ENCODE measurements around the gene TSHZ2. TPM values are rescaled to one million over a fixed set of nuclear protein-coding genes. Genes with fewer than 3 reads are reported as not detected.

Gene TSHZ2
- total and polyA plus RNA-seq, 9 of the 15 experiments (the other 6 are each of a cell fraction or from before 2014, with no cell fraction given): 0.03 to 0.20 (median 0.05) TPM; not detected in 4

DNA sequence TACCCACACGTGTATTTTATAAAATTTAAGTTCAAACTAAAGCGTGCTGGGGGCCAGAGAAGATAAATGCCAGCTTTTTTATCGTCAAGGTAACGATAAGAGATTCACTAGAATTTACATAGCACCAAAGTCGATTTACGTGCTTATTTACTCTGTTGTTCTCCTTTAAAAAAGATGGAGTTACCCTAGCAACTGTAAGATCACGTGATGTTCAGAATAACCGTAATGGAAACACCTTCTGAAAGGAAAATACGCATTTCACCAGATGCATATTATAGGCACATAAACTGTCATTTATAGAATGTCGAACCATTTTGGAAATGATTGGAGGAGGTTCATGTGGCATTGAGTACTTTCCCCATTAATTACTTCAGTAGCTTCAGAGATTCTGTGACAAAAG lies 207.6 kb downstream of the TSHZ2 start:
- Histone ChIP-seq H3K9me3 (replicated peaks; ENCODE audit: control insufficient read depth, insufficient read depth, low read depth, low read length) (no peaks in the 10 kb centered on the region), H3K9ac (ENCODE audit: insufficient read depth in 1 of 2, low read depth in 2 of 2, low read length in 2 of 2) (peak overlapping the region in 1 of 2 experiments; percentile 8; a peak in 1 of 4 replicates), H4K20me1 (replicated peaks; ENCODE audit: control insufficient read depth, insufficient read depth, low read length) (no peaks in the 10 kb centered on the region), H3K27me3 (ENCODE audit: control insufficient read depth in 2 of 2, insufficient read depth in 2 of 2, low read length in 2 of 2) (no peaks in the 10 kb centered on the region), H2AFZ (ENCODE audit: low read depth, low read length) (peak overlapping the region; percentile 65; the same call in 1 of the 2 replicates), H3K4me2 (ENCODE audit: insufficient read depth, low read length) (peak overlapping the region; percentile 65), H3K36me3 (ENCODE audit: control insufficient read depth, insufficient read depth, low read length) (no peaks in the 10 kb centered on the region), H3K9me1 (ENCODE audit: control insufficient read depth, insufficient read depth, low read length) (no peaks in the 10 kb centered on the region), H3K79me2 (ENCODE audit: control insufficient read depth, insufficient read depth, low read length) (no peaks in the 10 kb centered on the region), H3K27ac (ENCODE audit: extremely low read depth, low read depth, low read length) (peak overlapping the region; percentile 72; the same call in 2 of the 3 replicates), H3K4me3 (no peak overlapping the region), H3K4me1 (replicated peaks in 1 of 2; ENCODE audit: control insufficient read depth in 2 of 2, insufficient read depth in 2 of 2, low read length in 2 of 2) (peaks cover 12 to 34% of the 10 kb centered on the region in 2 experiments; a peak in 4 of 5 replicates)
- intact Hi-C loops (cut with micrococcal nuclease): no loop called here
- FAIRE-seq: no peak
- ChIA-PET CTCF (ENCODE audit: low intra/inter-chr PET ratio) (no interaction called here), POLR2A (interaction anchor here (1.1 kb wide), 1 partner anchor 16 kb away, joined by 3 read pairs; no protein-coding TSS in a partner anchor)
- no peak for ATAC-seq
- DNase-seq (ENCODE audit: extremely low read depth in 1 of 4, low spot score in 3 of 4): no peak
- BruUV-seq (replicated peaks): no TSS peak
- in situ Hi-C loops (cut with MboI): no loop called here
- WGBS (ENCODE audit: insufficient coverage, low coverage, missing lambda C conversion rate): 80% methylated on average over 10 of the region's 10 CpGs
- TF ChIP-seq WHSC1 (IDR thresholded peaks at IDR 0.05; ENCODE audit: low read length): no peak
- TF ChIP-seq FOS (IDR thresholded peaks at IDR 0.05; ENCODE audit: extremely low read depth, insufficient read length): no peak
- TF ChIP-seq, protein P1, sequence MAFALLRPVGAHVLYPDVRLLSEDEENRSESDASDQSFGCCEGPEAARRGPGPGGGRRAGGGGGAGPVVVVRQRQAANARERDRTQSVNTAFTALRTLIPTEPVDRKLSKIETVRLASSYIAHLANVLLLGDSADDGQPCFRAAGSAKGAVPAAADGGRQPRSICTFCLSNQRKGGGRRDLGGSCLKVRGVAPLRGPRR (CRISPR knock-in tag; IDR thresholded peaks at IDR 0.05): 0 out of 2 replicates have a peak, but pooled peaks have one; percentile 12
- TF ChIP-seq, protein P2, sequence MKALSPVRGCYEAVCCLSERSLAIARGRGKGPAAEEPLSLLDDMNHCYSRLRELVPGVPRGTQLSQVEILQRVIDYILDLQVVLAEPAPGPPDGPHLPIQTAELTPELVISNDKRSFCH (CRISPR knock-in tag; IDR thresholded peaks at IDR 0.05): 0 out of 2 replicates have a peak, but pooled peaks have one; percentile 18
- TF ChIP-seq, protein P2 (tag; IDR thresholded peaks at IDR 0.05): no peak
- TF ChIP-seq, protein P3, sequence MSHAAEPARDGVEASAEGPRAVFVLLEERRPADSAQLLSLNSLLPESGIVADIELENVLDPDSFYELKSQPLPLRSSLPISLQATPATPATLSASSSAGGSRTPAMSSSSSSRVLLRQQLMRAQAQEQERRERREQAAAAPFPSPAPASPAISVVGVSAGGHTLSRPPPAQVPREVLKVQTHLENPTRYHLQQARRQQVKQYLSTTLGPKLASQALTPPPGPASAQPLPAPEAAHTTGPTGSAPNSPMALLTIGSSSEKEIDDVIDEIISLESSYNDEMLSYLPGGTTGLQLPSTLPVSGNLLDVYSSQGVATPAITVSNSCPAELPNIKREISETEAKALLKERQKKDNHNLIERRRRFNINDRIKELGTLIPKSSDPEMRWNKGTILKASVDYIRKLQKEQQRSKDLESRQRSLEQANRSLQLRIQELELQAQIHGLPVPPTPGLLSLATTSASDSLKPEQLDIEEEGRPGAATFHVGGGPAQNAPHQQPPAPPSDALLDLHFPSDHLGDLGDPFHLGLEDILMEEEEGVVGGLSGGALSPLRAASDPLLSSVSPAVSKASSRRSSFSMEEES (CRISPR knock-in tag; IDR thresholded peaks at IDR 0.05): peak; percentile 72
- TF ChIP-seq, protein P4, sequence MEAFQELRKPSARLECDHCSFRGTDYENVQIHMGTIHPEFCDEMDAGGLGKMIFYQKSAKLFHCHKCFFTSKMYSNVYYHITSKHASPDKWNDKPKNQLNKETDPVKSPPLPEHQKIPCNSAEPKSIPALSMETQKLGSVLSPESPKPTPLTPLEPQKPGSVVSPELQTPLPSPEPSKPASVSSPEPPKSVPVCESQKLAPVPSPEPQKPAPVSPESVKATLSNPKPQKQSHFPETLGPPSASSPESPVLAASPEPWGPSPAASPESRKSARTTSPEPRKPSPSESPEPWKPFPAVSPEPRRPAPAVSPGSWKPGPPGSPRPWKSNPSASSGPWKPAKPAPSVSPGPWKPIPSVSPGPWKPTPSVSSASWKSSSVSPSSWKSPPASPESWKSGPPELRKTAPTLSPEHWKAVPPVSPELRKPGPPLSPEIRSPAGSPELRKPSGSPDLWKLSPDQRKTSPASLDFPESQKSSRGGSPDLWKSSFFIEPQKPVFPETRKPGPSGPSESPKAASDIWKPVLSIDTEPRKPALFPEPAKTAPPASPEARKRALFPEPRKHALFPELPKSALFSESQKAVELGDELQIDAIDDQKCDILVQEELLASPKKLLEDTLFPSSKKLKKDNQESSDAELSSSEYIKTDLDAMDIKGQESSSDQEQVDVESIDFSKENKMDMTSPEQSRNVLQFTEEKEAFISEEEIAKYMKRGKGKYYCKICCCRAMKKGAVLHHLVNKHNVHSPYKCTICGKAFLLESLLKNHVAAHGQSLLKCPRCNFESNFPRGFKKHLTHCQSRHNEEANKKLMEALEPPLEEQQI (IDR thresholded peaks at IDR 0.05): no peak
- no peak for TF ChIP-seq ASH1L (IDR thresholded peaks at IDR 0.05; ENCODE audit: borderline replicate concordance, low read depth, partially characterized antibody)
- TF ChIP-seq RFX1 (IDR thresholded peaks at IDR 0.05): peak; percentile 40
- no peak for TF ChIP-seq MBD2 (IDR thresholded peaks at IDR 0.05; ENCODE audit: borderline replicate concordance, low read depth)
- TF ChIP-seq, protein P5, sequence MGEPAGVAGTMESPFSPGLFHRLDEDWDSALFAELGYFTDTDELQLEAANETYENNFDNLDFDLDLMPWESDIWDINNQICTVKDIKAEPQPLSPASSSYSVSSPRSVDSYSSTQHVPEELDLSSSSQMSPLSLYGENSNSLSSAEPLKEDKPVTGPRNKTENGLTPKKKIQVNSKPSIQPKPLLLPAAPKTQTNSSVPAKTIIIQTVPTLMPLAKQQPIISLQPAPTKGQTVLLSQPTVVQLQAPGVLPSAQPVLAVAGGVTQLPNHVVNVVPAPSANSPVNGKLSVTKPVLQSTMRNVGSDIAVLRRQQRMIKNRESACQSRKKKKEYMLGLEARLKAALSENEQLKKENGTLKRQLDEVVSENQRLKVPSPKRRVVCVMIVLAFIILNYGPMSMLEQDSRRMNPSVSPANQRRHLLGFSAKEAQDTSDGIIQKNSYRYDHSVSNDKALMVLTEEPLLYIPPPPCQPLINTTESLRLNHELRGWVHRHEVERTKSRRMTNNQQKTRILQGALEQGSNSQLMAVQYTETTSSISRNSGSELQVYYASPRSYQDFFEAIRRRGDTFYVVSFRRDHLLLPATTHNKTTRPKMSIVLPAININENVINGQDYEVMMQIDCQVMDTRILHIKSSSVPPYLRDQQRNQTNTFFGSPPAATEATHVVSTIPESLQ (CRISPR knock-in tag; IDR thresholded peaks at IDR 0.05): no peak
- no peak for TF ChIP-seq RAD51 (IDR thresholded peaks at IDR 0.05; ENCODE audit: borderline replicate concordance, low read depth)
- TF ChIP-seq NONO (IDR thresholded peaks at IDR 0.05; ENCODE audit: low read depth in 2 of 2, low read length in 1 of 2): no peak
